ENCODE results near the gene FBXL7.

The FBXL7 gene

GRCh38 chr5:15844253-15844652 is 344.3 kb downstream of the FBXL7 start:
- no peaks in the 10 kb centered on the region for H3F3A ChIP-seq (ENCODE audit: control insufficient read depth, insufficient read depth)

GRCh38 chr5:15844871-15845270 is 344.9 kb downstream of the FBXL7 start:
- H3K27me3 ChIP-seq (ENCODE audit: control insufficient read depth, low read length) = no peaks in the 10 kb centered on the region
- no peaks in the 10 kb centered on the region for H3K36me3 ChIP-seq (ENCODE audit: control insufficient read depth, low read length)
- TF ChIP-seq EZH2phosphoT487 (IDR thresholded peaks at IDR 0.05; ENCODE audit: borderline replicate concordance, low read length) = no peak
- TF ChIP-seq CTCF (IDR thresholded peaks at IDR 0.05; ENCODE audit: low read depth, low read length, poor library complexity, severe bottlenecking) = no peak
- H3F3A ChIP-seq (ENCODE audit: control insufficient read depth, insufficient read depth) = no peaks in the 10 kb centered on the region
- H3K4me3 ChIP-seq (ENCODE audit: low read length) = no peak overlapping the region
- H3K79me2 ChIP-seq (ENCODE audit: control insufficient read depth, low read length) = no peaks in the 10 kb centered on the region
- H4K20me1 ChIP-seq (ENCODE audit: control insufficient read depth, insufficient read depth, low read depth, low read length) = no peaks in the 10 kb centered on the region
- no peaks in the 10 kb centered on the region for H3K4me1 ChIP-seq (ENCODE audit: control insufficient read depth, low read length)
- H3K27ac ChIP-seq (ENCODE audit: low read depth, low read length) = no peak overlapping the region
- H3K9me3 ChIP-seq (ENCODE audit: control insufficient read depth, insufficient read depth, low read length) = peaks cover 7% of the 10 kb centered on the region; the same call in 1 of the 2 replicates
- no peak overlapping the region for H3K4me2 ChIP-seq (ENCODE audit: low read length)
- no peaks in the 10 kb centered on the region for H3K9me2 ChIP-seq (replicated peaks; ENCODE audit: control insufficient read depth, low read length)

More at GRCh38 chr5:15844253-15844652, 344.3 kb downstream of the FBXL7 start:
- Histone ChIP-seq H3K36me3 (ENCODE audit: control insufficient read depth, low read length) (no peaks in the 10 kb centered on the region), H3K27ac (ENCODE audit: low read depth, low read length) (no peak overlapping the region), H3K4me2 (ENCODE audit: low read length) (no peak overlapping the region), H3K27me3 (ENCODE audit: control insufficient read depth, low read length) (no peaks in the 10 kb centered on the region), H3K9me2 (replicated peaks; ENCODE audit: control insufficient read depth, low read length) (no peaks in the 10 kb centered on the region), H3K4me1 (ENCODE audit: control insufficient read depth, low read length) (no peaks in the 10 kb centered on the region), H3K4me3 (ENCODE audit: low read length) (no peak overlapping the region), H3K9me3 (ENCODE audit: control insufficient read depth, insufficient read depth, low read length) (peaks cover 7% of the 10 kb centered on the region; the same call in 1 of the 2 replicates), H3K79me2 (ENCODE audit: control insufficient read depth, low read length) (no peaks in the 10 kb centered on the region), H4K20me1 (ENCODE audit: control insufficient read depth, insufficient read depth, low read depth, low read length) (no peaks in the 10 kb centered on the region)
- TF ChIP-seq CTCF (IDR thresholded peaks at IDR 0.05; ENCODE audit: low read depth, low read length, poor library complexity, severe bottlenecking) (no peak), EZH2phosphoT487 (IDR thresholded peaks at IDR 0.05; ENCODE audit: borderline replicate concordance, low read length) (no peak)

- Histone ChIP-seq H4K20me1 (ENCODE audit: control insufficient read depth, insufficient read depth, low read depth, low read length) (no peaks in the 10 kb centered on the region), H3K9me2 (replicated peaks; ENCODE audit: control insufficient read depth, low read length) (no peaks in the 10 kb centered on the region), H3K4me3 (ENCODE audit: low read length) (no peak overlapping the region), H3K27me3 (ENCODE audit: control insufficient read depth, low read length) (no peaks in the 10 kb centered on the region), H3K36me3 (ENCODE audit: control insufficient read depth, low read length) (no peaks in the 10 kb centered on the region), H3K4me1 (ENCODE audit: control insufficient read depth, low read length) (no peaks in the 10 kb centered on the region), H3K9me3 (ENCODE audit: control insufficient read depth, insufficient read depth, low read length) (no peaks in the 10 kb centered on the region), H3K4me2 (ENCODE audit: low read length) (no peak overlapping the region), H3K27ac (ENCODE audit: low read depth, low read length) (no peak overlapping the region), H3K79me2 (ENCODE audit: control insufficient read depth, low read length) (no peaks in the 10 kb centered on the region), H3F3A (ENCODE audit: control insufficient read depth, insufficient read depth) (no peaks in the 10 kb centered on the region)
- TF ChIP-seq CTCF (IDR thresholded peaks at IDR 0.05; ENCODE audit: low read depth, low read length, poor library complexity, severe bottlenecking) (no peak), EZH2phosphoT487 (IDR thresholded peaks at IDR 0.05; ENCODE audit: borderline replicate concordance, low read length) (no peak)
These were observed 350.6 kb downstream of the FBXL7 start for GRCh38 chr5:15850536-15850935.
